ENCODE data around the gene REM2. TPM values are rescaled to one million over a fixed set of nuclear protein-coding genes. Genes with fewer than 3 reads are reported as not detected.

The REM2 gene
- total RNA-seq, 4 donors from 2014 or later, result 0.34 to 1.5 TPM; not detected in 2

DNA sequence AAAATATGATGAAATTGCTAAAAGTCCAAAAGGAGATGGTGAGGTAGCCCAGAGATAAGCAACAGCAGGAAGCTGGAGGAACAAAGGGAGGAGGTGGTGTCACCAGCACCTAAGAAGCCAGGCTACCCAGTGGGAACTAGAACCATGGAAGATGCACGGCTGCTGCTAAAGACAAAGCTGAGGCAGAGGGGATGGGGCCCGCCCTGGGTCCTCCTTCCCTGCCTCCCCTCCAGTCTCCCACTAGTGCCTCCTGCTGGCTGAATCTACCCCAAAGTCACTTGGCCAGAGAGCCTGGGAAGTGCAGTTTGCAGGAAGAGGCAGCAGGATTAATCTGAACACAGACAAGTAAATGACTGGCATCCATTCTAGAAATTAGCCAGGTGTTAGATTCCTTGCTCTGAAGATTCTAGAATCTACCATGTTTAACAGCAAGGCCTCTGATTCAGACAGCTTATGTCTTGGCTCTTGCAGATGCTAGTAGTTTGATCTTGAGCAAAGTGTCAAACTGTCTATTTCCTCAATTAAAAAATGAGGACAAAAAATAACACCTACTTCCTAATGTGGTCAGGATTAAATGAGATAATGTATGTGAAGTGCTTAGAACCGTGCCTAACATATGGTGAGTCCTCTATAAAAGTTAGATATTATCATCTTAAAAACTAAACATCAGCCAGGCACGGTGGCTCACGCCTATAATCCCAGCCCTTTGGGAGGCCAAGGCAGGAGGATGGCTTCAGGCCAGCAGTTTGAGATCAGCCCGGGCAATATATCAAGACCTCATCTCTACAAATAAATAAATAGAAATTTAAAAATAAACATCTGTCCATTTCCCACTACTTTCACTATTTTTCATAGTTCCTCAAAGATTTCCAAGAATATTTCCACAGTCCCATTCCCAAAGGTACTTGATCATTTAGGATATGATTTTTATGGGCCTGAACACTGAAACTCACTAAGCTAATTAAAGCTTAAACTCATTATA is 17.3 kb upstream of the REM2 start:
- TF ChIP-seq CTCF (IDR thresholded peaks at IDR 0.05; ENCODE audit: low read depth), result no peak

DNA sequence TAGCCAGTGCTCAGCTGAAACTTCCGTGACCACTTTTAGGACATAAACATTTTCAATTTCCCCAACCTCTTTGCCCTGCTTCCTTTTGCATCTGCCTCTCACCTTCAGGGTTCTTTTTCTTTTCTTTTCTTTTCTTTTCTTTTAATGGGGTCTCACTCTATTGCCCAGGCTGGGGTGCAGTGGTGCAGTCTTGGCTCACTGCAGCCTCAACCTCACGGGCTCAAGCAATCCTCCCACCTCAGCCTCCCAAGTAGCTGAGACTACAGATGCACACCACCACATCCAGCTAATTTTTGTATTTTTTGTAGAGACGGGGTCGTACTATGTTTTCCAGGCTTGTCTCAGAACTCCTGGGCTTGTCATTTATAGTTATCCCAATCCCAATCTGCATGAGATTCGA is 16.1 kb upstream of the REM2 start:
- TF ChIP-seq CTCF (IDR thresholded peaks at IDR 0.05; ENCODE audit: low read depth), result no peak

DNA sequence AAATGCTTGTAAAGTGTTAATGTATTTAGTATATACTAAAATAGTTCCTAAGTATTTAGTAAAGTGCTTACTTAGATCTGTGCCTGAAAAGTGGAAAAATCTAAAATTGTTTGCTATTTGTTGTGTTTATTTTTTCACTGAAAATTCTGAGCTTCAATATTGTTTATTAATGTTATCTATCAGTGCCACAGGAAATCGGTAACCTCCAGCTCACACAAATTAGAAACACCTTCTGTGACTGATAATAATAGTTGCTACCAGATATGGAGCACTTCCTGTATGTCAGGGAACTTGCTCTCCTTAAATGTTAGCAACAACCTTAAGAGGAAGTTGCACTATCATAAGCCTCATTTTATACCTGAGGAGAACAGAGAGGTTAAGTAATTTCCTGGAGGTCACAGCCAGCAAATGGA is 12.2 kb upstream of the REM2 start:
- TF ChIP-seq CTCF (IDR thresholded peaks at IDR 0.05; ENCODE audit: low read depth), result no peak

GRCh38 chr14:22871224-22872032 is 11.6 kb upstream of the REM2 start, which contains the start of gene LRP10:
LRP10 (plus strand) TSS chr14:22871740; CDS start chr14:22872304, 564 bp downstream.
- TF ChIP-seq CTCF (IDR thresholded peaks at IDR 0.05; ENCODE audit: low read depth), result no peak

- no peak for TF ChIP-seq CTCF (IDR thresholded peaks at IDR 0.05; ENCODE audit: low read depth)
These were observed 10.8 kb upstream of the REM2 start for GRCh38 chr14:22872033-22872832.

GRCh38 chr14:22872833-22873520 is 10.0 kb upstream of the REM2 start:
- no peak for TF ChIP-seq CTCF (IDR thresholded peaks at IDR 0.05; ENCODE audit: low read depth)
